Colon (tissue), 2 donors: ENCODE measurements around the gene UBE2M.
"Not testable (repeated sequence)": the region's sequence is repeated elsewhere in the genome, so short reads cannot be mapped to it uniquely, and the experiment has no call there.

Experiments
- FAIRE-seq: peaks from 2 replicates; lab custom pipeline; 2012; peaks lifted over from hg19 to GRCh38; lab: Jason Lieb, UNC
- donor health status: control.
- donor health status: control.

UBE2M gene

DNA sequence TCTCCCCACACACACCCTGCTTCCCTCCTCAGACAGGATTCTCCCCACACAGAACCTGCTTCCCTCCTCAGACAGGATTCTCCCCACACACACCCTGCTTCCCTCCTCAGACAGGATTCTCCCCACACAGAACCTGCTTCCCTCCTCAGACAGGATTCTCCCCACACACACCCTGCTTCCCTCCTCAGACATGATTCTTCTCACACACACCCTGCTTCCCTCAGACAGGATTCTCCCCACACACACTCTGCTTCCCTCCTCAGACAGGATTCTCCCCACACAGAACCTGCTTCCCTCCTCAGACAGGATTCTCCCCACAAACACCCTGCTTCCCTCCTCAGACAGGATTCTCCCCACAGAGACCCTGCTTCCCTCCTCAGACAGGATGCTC lies 19.2 kb downstream of the UBE2M start:
- FAIRE-seq = not testable (repeated sequence)

DNA sequence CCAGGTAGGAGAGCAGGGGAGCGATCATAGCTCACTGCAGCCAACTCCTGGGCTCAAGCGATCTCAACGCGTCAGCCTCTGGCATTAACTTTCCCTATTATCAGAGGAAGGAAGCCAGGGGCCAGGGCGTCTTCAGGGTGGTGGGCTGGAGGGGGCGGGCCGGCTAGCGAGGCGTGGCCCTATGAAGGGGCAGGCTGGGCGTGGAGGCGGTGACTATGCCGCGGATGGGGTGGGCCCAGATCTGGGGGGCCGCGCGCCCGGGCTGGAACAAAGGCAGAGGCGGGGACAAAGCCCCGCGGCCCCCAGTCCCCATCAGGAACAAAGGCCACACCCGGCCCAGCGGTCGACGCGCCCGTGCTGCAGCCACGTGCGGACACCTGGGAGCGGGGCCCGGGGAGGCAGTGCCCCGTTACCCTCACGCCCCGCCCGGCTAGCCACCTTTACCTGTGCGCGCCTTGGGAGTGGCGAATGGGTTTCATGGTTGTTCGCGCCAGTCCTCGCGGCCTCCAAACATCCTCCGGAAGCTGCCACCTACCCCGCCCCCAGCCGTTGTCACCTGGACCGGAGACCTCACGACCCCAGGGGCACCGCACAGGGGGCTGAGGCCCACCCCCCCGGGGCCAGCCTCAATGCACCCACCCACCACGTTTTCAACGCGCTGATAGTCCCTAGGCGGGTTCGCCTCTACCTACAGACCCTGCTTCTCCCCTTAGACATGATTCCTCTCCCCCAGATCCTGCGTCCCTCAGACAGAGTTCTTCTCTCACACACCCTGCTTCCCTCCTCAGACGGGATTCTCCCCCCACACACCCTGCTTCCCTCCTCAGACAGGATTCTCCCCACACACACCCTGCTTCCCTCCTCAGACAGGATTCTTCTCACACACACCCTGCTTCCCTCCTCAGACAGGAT lies 19.9 kb downstream of the UBE2M start:
- FAIRE-seq = no peak

DNA sequence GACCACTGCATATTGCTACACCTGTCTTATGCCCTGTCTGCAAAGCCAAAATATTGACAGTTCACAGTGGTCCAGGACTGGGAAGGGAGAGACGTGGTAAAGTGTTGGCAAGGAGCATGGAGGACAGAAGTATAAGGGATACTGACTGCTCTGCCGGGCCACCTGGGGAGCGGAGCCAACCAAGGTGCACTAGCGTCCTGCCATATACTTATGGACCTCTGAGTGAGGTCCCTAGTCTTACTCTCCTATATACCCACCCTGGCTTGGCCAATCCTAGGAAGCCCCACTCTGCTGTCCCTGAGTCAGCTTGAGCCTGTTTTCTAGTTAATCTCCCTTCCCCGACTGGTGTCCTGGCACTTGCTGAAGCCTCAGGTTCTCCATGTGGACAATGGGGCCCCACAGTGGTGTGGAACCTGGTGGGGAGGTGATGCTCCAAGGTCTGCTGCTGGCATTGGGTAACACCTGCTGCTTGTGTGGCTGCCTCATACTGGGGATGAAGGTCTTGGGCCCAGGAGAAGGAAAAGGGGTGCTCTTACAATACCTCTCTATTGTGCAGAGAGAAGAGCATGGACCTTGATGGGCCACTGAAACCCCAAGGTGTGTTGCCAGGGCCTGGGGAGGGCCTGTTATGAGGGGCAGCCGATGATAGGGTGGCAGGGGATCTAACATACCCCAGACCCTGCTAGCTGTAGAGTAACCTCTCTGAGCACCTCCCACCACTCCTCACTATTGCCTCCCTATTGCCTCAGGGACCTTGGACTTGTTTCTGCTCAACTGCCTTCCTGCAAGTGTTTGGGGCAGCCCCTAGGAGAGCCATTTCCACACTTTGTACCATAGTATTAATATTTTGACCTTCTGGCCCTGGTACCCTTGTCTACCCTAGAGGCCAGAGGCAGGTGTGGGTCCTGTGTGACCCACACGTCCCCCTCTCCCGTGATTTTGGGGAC lies 21.3 kb downstream of the UBE2M start:
- no peak for FAIRE-seq

DNA sequence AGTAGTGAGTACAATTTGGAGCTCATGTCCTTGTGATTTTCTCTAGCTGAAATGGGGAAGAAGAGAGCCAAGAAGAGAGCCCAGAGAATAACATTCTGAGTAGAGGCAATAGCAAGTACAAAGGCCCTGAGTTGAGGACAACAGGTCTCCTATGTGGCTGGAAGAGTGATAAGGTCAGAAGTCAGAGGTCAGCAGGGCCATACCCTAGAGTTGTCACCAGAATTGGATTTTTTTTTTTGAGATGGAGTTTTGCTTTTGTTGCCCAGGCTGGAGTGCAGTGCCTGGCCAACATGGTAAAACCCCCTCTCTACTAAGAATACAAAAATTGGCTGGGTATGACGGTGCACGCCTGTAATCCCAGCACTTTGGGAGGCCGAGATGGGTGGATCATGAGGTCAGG lies 22.6 kb downstream of the UBE2M start:
- FAIRE-seq = no peak

DNA sequence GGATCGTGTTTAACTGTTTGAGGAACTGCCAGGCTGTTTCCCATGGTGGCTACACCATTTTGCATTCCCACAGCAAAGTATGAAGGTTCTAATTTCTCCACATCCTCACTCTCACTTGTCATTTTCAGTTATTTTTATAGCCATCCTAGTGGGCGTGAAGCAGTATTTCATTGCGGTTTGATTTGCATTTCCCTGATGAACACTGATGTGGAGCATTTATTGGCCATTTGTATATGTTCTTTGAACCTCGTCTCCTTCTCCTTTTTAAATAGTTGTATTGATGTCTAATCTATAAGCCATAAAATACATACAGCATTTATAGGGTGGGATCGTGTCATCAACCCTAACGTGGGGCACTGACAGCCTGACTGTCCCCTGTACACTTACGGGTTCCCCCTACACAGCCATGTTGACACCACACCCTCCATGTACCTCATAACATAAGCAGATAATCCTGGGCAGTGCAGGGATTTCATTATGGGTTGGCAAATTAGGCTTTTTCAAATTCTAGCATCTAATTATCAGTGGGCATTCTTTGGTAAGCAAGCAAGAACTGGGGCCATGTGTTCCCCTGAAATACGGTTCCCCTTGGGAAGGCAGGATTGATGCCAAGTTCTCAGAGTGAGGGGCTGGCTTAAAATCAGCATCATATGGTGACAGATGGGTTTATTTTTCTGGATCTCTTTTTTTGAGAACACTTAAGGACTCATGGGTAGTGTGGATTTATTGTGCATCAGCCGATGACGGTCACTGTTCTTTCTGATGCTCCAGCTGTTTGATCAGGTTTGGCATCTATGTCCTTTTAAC lies 27.2 kb downstream of the UBE2M start:
- no peak for FAIRE-seq

DNA sequence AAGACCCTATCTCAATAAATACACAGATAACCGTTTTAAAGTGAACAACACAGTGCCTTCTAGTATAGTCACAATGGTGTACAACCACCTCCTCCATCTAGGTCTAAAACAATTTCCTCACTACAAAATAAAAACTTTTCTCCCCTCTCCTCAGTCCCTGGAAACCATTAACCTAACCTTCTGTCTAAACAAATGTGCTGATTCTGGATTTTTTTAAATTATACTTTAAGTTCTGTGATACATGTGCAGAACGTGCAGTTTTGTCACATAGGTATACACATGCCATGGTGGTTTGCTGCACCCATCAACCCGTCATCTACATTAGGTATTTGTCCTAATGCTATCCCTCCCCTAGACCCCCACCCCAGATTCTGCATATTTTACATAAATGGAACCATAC lies 29.0 kb downstream of the UBE2M start:
- no peak for FAIRE-seq

DNA sequence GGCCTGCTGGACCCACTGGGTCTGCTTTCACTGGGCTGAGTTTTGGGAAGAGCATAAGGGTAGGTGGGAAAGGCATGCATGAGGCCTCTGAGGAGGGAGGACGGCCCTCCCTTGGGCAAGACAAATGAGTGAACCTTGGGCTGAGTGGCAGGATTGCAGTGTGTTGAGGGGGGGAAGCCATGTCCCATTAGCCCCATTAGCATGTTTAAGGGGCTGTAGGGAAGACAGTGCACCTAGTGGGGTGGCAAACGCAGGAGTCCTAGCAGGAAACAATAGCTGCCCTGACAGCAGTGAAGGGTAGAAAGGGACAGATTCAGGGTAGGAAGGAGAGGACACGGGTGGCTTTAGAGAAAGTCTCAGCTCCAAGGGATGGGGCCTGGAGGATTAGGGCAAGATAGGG lies 35.7 kb downstream of the UBE2M start:
- no peak for FAIRE-seq

DNA sequence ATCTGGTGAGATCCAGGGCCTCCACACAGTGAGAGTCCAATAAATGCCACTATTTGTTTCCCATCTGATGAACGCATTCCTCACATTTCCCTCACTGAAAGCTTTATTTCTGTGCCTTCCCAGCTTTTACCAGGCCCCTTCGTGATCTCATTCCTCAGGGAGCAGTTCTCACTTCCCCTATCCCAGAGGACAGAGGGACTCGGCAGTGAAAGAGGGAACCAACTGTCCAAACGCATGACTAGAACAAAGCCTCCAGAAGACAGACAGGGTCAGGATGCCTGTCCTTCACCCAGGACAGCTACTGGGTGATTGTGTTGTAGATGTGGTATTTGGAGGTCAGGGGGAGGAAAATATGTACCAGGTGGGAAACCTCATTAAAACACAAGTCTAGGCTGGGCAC lies 36.8 kb downstream of the UBE2M start:
- no peak for FAIRE-seq

DNA sequence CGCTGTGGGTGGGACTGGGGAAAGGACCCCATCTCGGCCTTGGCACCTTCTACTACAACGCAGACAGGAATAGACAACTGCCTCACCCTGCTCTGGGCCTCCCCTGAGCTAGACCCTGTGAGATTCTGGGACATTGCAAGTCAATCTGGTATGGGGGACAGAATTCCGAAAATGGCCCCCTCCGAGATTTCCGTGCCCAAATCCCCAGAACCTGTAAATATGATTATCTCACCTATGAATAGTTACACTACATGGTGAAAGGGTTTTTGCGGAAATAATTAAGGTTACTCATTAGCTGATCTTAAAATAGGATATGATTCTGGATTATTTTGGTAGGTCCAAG lies 38.2 kb downstream of the UBE2M start:
- FAIRE-seq = no peak

DNA sequence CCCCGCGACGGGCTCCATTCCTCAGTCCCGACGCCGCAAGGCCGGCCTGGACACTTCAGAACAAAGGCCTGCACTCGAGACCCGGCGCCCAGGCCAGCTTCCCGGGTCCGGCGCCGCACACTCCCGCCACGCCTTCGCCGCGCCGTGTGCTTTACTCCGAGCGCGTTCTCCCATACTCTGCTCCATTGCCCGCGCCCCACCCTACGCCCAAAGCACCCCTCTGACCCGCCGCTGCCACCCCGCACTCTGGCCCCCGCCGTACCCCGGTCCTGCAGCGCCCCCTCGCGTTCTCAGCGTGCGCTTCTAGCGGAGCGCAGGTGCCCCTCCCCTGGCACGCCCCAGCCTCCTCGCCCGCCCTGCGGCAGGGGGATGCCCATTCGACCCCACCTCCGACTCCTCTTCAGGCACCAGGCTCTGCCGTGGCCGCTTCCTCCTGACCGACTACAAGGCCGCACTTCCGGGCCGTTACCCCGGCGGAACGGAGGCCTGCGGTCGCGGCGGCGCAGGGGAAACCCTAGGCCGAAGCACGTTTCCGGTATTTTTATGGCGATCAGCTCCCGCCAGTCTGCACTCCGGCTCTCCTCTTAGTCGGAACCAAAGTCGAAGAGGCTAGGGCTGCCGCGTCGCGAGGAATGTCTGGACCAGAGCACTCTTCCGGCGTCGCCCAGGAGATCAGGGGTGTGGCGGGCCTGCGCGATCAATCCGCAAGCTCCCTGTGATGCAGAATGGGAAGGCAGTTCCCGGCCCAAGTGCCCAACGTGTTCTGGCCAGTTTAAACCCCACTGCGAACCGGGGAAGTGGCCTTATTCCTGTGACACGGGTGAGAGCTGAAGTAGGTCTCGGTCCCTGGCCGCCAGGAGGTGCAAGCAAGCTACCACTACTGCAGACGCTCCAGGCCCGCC lies 38.8 kb downstream of the UBE2M start, which contains the start of gene ZBTB45:
Gene ZBTB45, minus strand, starts transcription at position 456 of the 902 bp plus-strand sequence. CDS start 2,137 bp downstream, outside the sequence.
- no peak for FAIRE-seq

DNA sequence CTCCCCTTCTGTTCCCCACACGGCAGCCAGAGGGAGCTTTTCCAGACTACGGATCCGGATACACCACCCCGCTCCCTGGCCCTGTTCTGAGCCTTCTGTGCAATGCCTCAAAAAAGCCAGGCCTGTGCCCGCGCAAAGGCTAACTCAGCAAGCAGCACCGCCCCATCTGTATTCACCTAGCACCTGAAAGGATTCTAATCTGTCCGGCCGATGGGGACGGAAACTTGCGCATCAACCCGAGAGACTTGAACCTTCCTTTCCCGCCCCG lies 39.4 kb downstream of the UBE2M start:
- no peak for FAIRE-seq

DNA sequence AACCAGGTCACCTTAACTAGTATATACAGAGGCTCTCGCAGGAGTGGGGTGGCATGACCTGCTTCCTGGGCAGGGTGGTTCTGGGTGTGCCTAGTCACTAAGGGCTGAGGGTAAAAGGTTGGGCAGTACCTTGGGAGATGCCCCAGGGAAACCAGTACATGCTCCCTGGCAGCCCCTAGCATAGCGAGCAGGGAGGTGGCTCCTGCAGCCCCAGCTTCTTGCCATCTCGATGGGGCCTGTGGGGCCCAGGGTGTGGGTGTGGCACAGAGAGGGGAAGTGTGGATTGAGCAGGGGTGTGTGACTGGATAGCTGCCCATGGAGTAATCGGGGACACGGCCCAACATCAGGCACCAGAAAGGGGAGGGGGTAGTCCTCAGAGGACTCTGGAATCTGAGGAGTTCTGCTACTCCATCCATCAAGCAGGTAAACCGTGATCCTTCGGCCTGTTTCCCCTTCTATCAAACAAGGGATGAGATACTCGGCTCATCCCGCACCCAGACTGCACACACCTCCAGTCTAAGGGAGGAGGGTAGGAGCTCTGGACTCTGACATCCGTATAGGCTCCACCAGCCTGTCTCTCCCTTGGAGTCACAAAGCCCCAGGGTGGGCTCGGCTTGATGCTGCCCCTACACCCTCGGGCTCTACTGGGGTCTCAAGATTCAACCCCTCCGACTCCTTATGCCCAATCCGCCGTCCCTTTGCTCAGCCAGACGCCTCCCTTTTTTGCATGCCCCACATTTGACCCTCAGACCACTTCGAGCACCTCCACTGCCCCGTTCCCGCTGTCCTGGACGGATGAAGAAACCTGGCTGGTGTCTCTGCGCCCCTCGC lies 39.9 kb downstream of the UBE2M start:
- FAIRE-seq = no peak

DNA sequence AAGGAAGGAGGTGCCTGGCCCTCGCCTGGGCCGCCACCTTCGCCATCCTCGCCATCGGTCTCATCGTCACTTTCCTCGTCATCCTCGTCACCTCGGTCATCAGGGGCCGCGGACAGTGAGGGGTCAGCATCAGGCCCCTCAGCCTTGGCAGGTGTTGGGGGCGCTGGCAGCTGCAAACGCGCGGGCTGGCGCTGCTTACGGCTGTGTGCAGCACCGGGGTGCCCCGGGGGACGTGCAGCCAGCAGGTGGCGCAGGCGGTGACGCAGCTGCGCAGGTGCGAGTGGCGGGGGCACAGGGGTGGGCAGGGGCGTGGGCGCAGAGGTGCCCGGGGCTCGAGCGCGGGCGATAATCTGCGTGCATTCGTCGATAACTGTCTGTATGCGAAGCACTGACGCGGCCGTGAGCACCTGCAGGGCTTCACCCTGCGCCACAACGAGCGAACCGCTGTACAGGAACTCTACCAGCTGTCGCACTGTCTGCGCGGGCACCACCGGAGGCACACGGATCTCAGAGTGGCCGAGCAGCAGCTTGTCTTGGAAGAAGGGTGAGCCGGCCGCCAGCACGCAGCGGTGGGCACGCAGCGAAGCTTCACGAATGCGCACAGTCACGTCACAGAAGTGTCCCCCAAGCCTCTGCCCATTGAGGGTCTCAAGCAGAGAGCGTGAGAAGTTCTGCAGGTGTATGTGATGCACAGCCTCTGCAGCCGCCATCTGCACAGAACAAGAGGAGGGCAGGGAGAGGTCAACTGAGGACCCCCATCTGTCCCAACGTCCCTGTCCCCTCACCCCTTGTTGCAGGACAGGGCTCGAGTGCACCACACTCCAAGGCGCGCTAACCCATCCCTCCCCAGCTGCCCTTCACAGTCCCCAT lies 41.2 kb downstream of the UBE2M start:
- FAIRE-seq = no peak

DNA sequence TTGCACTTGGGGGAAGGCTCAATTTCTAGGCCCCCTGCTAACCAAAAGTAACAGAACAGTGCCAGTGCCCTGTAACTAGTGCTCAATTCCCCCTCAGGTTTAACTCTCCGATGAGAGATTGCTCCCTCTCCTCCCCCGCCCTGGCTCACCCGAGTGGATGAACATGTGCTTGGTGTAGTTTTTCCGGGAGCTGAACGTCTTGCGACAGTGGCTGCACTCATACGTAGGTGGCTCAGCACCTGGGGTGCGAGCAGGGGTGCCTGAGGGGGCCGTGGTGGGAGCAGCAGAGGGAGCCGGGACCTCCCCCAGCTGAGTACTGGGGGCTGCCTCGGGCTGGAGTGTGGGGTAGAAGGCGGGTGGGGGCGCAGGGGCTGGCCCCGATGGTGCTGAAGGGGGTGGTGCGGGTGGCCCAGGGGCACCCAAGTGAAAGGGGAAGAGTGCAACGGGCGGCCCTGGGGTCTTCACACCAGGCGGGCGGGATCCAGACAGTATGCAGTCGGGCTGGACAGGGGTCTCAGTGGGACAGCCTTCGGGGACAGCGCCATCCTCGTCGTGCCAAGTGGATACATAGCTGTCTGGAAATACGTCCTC lies 42.1 kb downstream of the UBE2M start:
- no peak for FAIRE-seq

DNA sequence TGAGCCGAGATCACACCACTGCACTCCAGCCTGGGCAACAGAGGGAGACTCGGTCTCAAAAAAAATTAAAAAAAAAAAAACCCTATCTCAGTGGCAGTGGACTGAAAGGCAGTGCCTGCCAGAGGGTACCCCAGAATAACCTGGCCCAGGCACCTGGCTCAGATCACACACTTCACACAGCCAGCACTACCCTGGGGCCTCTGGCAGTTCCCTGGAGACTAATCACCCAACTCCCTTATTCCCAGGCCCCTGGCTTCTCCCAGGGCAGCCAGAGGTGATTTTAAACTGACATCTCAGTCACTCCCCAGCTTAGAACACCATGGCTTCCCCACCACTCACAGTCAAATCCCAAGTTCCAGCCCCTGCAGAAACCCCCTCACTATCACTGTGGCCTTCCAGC lies 43.2 kb downstream of the UBE2M start:
- no peak for FAIRE-seq

DNA sequence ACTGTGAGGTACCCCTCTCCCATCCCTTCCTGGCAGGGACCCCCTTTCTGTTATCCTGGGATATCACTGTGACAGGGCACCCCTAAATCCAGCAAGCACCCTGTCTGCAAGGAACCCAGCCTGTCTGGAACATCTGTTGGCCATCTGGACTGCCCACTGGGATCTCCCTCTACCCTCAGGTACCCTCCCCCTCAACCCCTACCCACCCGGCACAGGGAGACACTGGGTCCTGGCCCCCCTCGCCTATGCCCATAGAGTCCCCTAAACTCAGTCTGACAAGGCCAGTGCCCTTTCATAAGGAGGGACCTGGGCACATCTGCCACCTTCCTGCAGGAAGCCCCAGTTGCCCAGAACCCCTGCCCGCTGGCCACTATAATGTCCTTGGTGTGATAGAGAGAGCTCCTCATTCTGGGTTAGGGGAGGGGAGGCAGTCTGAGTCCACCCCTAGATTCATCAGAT lies 43.8 kb downstream of the UBE2M start:
- no peak for FAIRE-seq

DNA sequence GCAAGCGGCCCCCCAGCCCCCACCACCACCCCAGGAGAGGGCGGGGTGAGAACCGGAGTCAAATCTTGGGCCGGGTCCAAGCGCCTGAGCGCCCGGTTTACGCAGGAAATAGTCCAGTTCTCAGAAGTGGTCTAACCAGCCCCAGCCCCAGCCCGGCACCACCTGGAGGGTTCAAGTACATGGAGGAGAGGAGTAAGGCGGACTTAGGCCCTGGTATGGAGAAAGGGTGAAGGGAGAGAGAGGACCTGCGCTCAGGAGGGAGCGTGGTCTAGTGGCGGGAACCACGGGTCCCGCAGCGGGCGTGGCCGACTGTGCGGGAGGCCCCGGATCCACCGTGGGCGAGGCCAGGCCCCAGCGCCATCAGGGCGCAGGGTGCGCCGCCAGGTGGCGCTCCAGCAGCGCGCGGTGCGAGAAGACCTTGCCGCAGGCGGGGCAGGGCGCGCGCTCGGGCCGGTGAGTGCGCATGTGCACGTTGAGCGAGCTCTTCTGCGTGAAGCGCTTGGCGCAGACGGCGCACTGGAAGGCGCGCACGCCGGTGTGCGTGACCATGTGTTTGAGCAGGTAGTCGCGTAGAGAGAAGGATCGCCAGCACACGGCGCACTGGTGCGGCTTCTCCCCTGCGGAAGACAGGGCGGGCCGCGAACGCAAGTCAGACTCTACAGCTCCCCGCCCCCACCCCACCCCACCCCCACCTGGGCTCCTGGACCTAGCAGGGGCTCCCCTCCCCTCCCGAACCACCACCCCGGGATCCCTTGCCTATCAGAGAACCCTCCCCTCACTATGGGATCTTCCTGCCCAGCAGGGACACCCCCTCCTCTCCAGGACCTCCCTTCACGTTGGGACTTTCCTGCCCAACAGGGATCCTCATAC lies 44.5 kb downstream of the UBE2M start:
- FAIRE-seq = no peak

DNA sequence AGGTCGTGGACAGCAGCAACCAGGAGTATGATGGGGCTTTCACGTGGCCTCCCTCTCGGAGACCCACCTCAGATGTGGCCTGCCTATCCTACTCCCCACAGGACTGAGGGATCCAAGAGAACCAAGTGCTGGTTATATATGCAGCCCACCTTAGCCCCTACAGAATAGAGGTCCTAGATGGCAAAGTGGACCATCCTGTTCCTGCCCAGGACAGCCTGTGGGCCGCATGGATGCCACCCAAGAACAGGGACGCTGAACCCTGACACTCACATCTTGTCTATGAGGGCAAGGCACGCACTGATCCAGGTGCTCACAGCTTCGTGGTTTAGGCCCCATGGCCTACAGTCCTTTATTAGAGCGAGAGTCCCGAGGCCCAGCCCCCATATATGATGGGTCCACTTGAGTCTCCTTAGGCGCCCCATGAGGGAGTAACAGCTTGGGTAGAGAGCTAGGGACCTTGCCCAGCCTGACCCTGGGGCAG lies 45.2 kb downstream of the UBE2M start:
- FAIRE-seq = no peak
